Pancreas (tissue), 10 donors: ENCODE measurements around the gene MYOCOS. TPM values are rescaled to one million over a fixed set of nuclear protein-coding genes. Genes with fewer than 3 reads are reported as not detected.

Experiments used
- ATAC-seq, 4 donors: fragments of 200-7000 bp; cut with Tn5 transposase; one replicate each; pipeline versions ENCODE4 v1.8.0 to v1.9.1; 2020; ENCODE audit warnings: mild to moderate bottlenecking in 4 of 4, moderate library complexity in 4 of 4
- DNase-seq, 6 donors: peaks; one replicate each; pipeline ENCODE4 v3.0.0-alpha.2; 2020
- FAIRE-seq: peaks from 2 replicates; lab custom pipeline; 2012; peaks lifted over from hg19 to GRCh38; lab: Jason Lieb, UNC
- H3K27ac ChIP-seq, 4 donors: fragments of 200-600 bp; sonication (generic); 1 replicate in 3 of 4; 2 replicates in 1 of 4; pipeline versions ENCODE4 v1.5.0 to v1.8.0; 2020
- H3K27me3 ChIP-seq, 4 donors: fragments of 200-600 bp; one replicate each; pipeline ENCODE4 v1.8.0; 2021
- H3K36me3 ChIP-seq, 3 donors: fragments of 200-600 bp; sonication (generic) in 1 of 3; one replicate each; pipeline versions ENCODE4 v1.5.0 to v1.8.0; 2020 to 2021
- H3K4me1 ChIP-seq, 3 donors: fragments of 200-600 bp; one replicate each; pipeline ENCODE4 v1.8.0; 2021
- H3K4me3 ChIP-seq, 4 donors: fragments of 200-600 bp; sonication (generic) in 2 of 4; one replicate each; pipeline versions ENCODE4 v1.5.0 to v1.8.0; 2020 to 2021
- H3K9me3 ChIP-seq, 4 donors: fragments of 200-600 bp; one replicate each; pipeline ENCODE4 v1.8.0; 2021
- CTCF ChIP-seq, 4 donors: fragments of 200-600 bp; sonication (generic) in 3 of 4; IDR thresholded peaks; one replicate each; pipeline versions ENCODE4 v1.5.0 to v1.8.0; 2021; ENCODE audit warnings: antibody characterized with exemption in 4 of 4
- WGBS, 2 donors: extraction: QIAGEN DNeasy Blood & Tissue Kit; methylation state at CpG; one replicate each; pipeline ENCODE4 v1.1.7; 2013; 5-methylcytosine and 5-hydroxymethylcytosine counted together
- intact Hi-C, 3 donors: fragments of 100-400 bp; cut with DNase I; formaldehyde crosslinking; loops; one replicate each; pipeline versions ENCODE4 v1.11.1 to v1.14.2; 2022
- polyA plus RNA-seq, 2 donors: library from polyadenylated mRNA; stranded (reverse); fragments of 200-250 nt; gene quantifications; one replicate each; pipeline ENCODE4 v1.2.3, GENCODE V29; 2013
- total RNA-seq, 6 donors: library from RNA; stranded (reverse); fragmentation: NEBNext Ultra II Directional in 4 of 6; extraction: Animal tissue kit (Norgen Biotek cat#: 25700) in 4 of 6; gene quantifications; one replicate each; pipeline versions ENCODE4 v1.2.1 to v1.2.4, GENCODE V29; 2021 to 2023
- donor health status: healthy with polysubstance abuse.
- donor health status: DM: no; HTN: no; CAD: no; lungs with moderate emphysema.
- donor health status: DM: no; HTN: no; CAD: no.
- donor health status: control.
- donor health status: control.
- donor health status: Bipolar disorder and iron deficiency.
- donor health status: DM: yes; HTN: yes; CAD: no.
- donor health status: DM: no; HTN: no; CAD: no.
- donor health status: DM: no; HTN: no; CAD: no.
- donor health status: DM: yes; HTN: yes; CAD: no.

MYOCOS gene
- total and polyA plus RNA-seq, 8 donors, result 0.05 TPM; not detected in 7

DNA sequence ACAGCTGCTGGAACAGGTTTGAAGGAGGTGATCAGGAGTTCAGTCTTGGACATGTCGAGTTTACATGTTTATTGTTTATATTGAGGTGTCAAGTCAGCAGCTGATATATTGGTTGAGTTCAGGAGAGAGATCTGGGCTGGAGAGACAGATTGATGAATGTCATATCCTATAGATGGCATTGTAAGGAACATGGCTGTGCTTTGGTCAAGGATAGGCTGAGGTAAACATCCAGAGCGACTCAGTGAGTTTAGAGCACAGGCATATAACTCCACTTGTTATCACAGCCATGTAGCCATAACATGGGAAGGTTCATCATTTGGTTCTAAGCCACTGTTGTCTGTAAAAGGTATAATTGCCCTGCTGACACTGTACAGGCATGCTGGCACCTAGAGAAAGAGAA is 5.5 kb upstream of the MYOCOS start:
- ATAC-seq (no peak), DNase-seq (no peak), FAIRE-seq (no peak)
- H3K4me1 ChIP-seq, result no peaks in the 10 kb centered on the region
- TF ChIP-seq CTCF (IDR thresholded peaks at IDR 0.05), result no peak
- no peaks in the 10 kb centered on the region for H3K36me3 ChIP-seq
- H3K4me3 ChIP-seq, result no peak overlapping the region
- H3K9me3 ChIP-seq, result no peaks in the 10 kb centered on the region
- intact Hi-C loops, result no loop called here
- 69 to 78% methylated on average over 2 of the region's 2 CpGs for WGBS, 2 donors
- no peak overlapping the region for H3K27ac ChIP-seq
- no peaks in the 10 kb centered on the region for H3K27me3 ChIP-seq

GRCh38 chr1:171623651-171624331 is 1.7 kb downstream of the MYOCOS start:
- Histone ChIP-seq H3K36me3 (no peaks in the 10 kb centered on the region), H3K4me1 (no peaks in the 10 kb centered on the region), H3K27me3 (no peaks in the 10 kb centered on the region), H3K4me3 (no peak overlapping the region), H3K27ac (no peak overlapping the region), H3K9me3 (no peaks in the 10 kb centered on the region)
- intact Hi-C loops, result no loop called here
- ATAC-seq (no peak), FAIRE-seq (no peak), DNase-seq (no peak)
- WGBS, 2 donors, result 66 to 83% methylated on average over 9 of the region's 9 CpGs
- TF ChIP-seq CTCF (IDR thresholded peaks at IDR 0.05), result no peak

GRCh38 chr1:171625225-171625624 is 3.2 kb downstream of the MYOCOS start:
- no peak for DNase-seq
- H3K27ac ChIP-seq, result no peak overlapping the region
- H3K4me3 ChIP-seq, result no peak overlapping the region
- 61 to 66% methylated on average over 1 of the region's 1 CpG for WGBS, 2 donors
- H3K27me3 ChIP-seq, result no peaks in the 10 kb centered on the region
- no peaks in the 10 kb centered on the region for H3K9me3 ChIP-seq
- no peak for TF ChIP-seq CTCF (IDR thresholded peaks at IDR 0.05)
- no peaks in the 10 kb centered on the region for H3K36me3 ChIP-seq
- H3K4me1 ChIP-seq, result no peaks in the 10 kb centered on the region
- FAIRE-seq, result no peak
- ATAC-seq, result no peak
- intact Hi-C loops, result no loop called here

- H3K4me3 ChIP-seq, result no peak overlapping the region
- 67 to 79% methylated on average over 5 of the region's 5 CpGs for WGBS, 2 donors
Observed at GRCh38 chr1:171627020-171627419, 5.0 kb downstream of the MYOCOS start.

More at GRCh38 chr1:171627020-171627419, 5.0 kb downstream of the MYOCOS start:
- no peaks in the 10 kb centered on the region for H3K27me3 ChIP-seq
- H3K4me1 ChIP-seq, result no peaks in the 10 kb centered on the region
- no peak for FAIRE-seq
- no peak for TF ChIP-seq CTCF (IDR thresholded peaks at IDR 0.05)
- intact Hi-C loops, result no loop called here
- DNase-seq, result no peak
- no peak overlapping the region for H3K27ac ChIP-seq
- ATAC-seq, result no peak
- H3K9me3 ChIP-seq, result no peaks in the 10 kb centered on the region
- no peaks in the 10 kb centered on the region for H3K36me3 ChIP-seq
